ENCODE measurements around the gene NRF1. TPM values are rescaled to one million over a fixed set of nuclear protein-coding genes. Genes with fewer than 3 reads are reported as not detected.
"Not testable (repeated sequence)": the region's sequence is repeated elsewhere in the genome, so short reads cannot be mapped to it uniquely, and the experiment has no call there.

Gene NRF1
- total RNA-seq, 1 donor from 2014 or later = 19.3 TPM

DNA sequence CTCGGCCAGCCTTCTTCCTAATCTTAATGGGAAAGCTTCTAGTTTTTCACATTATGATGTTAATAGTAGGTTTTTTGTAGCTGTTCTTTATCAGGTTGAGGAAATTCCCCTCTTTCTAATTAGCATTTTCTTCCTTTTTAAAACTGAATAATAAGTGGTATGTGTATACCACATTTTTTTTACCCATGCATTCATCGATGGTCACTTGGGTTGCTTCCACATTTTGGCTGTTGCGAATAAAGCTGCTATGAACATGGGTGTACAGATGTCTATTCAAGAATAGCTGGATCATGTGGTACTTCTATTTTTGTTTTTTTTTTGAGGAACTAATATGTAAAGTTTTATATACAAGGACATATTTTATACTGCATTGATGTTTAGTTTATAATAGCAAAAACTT is 44.3 kb downstream of the NRF1 start:
- Histone ChIP-seq H3K27me3 (no peaks in the 10 kb centered on the region), H3K27ac (no peak overlapping the region), H3K4me3 (no peak overlapping the region), H3K4me1 (no peaks in the 10 kb centered on the region), H3K36me3 (peaks cover 23% of the 10 kb centered on the region), H3K9me3 (no peaks in the 10 kb centered on the region)
- no peak for DNase-seq
- TF ChIP-seq, protein P1, sequence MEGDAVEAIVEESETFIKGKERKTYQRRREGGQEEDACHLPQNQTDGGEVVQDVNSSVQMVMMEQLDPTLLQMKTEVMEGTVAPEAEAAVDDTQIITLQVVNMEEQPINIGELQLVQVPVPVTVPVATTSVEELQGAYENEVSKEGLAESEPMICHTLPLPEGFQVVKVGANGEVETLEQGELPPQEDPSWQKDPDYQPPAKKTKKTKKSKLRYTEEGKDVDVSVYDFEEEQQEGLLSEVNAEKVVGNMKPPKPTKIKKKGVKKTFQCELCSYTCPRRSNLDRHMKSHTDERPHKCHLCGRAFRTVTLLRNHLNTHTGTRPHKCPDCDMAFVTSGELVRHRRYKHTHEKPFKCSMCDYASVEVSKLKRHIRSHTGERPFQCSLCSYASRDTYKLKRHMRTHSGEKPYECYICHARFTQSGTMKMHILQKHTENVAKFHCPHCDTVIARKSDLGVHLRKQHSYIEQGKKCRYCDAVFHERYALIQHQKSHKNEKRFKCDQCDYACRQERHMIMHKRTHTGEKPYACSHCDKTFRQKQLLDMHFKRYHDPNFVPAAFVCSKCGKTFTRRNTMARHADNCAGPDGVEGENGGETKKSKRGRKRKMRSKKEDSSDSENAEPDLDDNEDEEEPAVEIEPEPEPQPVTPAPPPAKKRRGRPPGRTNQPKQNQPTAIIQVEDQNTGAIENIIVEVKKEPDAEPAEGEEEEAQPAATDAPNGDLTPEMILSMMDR (IDR thresholded peaks at IDR 0.05) = no peak
- intact Hi-C loops (cut with DNase I) = no loop called here
- no peak for ATAC-seq

DNA sequence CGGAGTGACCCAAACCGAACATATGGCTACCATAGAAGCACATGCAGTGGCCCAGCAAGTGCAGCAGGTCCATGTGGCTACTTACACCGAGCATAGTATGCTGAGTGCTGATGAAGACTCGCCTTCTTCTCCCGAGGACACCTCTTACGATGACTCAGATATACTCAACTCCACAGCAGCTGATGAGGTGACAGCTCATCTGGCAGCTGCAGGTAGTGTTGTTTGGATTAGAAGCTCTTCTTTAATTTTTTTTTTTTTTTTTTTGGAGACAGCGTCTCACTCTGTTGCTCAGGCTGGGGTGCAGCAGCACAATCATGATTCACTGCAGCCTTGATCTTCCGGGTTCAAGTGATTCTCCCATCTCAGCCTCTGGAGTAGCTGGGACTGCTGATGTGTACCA is 45.8 kb downstream of the NRF1 start:
- Histone ChIP-seq H3K27ac (no peak overlapping the region), H3K4me3 (no peak overlapping the region), H3K4me1 (no peaks in the 10 kb centered on the region), H3K36me3 (peaks cover 23% of the 10 kb centered on the region), H3K9me3 (no peaks in the 10 kb centered on the region), H3K27me3 (no peaks in the 10 kb centered on the region)
- TF ChIP-seq, protein P1 (IDR thresholded peaks at IDR 0.05) = no peak
- intact Hi-C loops (cut with DNase I) = no loop called here
- no peak for DNase-seq
- no peak for ATAC-seq

GRCh38 chr7:129659907-129660306 is 48.4 kb downstream of the NRF1 start:
- not testable (repeated sequence) for H3K27me3 ChIP-seq, H3K27ac ChIP-seq, H3K4me1 ChIP-seq, H3K4me3 ChIP-seq, H3K9me3 ChIP-seq, ATAC-seq, DNase-seq
- intact Hi-C loops (cut with DNase I) = loop anchor here (10.0 kb wide), 1 partner anchor 165 kb away; no protein-coding TSS in a partner anchor
- H3K36me3 ChIP-seq = peaks cover 23% of the 10 kb centered on the region

- intact Hi-C loops (cut with DNase I) = loop anchor here (10.0 kb wide), 1 partner anchor 163 kb away; no protein-coding TSS in a partner anchor
- no peak for DNase-seq
- TF ChIP-seq, protein P1 (IDR thresholded peaks at IDR 0.05) = no peak
Measured at GRCh38 chr7:129661645-129662182, 50.2 kb downstream of the NRF1 start.

DNA sequence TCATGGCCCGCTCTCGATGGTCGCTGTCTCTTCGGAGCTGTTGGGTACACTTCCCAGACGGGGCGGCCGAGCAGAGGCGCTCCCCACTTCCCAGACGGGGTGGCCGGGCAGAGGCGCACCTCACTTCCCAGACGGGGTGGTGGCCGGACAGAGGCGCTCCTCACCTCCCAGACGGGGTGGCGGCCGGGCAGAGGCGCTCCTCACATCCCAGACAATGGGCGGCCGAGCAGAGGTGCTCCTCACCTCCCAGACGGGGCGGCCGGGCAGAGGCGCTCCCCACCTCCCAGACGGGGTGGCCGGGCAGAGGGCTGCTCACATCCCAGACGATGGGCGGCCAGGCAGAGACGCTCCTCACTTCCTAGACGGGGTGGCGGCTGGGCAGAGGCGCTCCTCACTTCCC is 51.7 kb downstream of the NRF1 start:
- not testable (repeated sequence) for H3K36me3 ChIP-seq, H3K4me1 ChIP-seq, H3K27ac ChIP-seq, ATAC-seq, H3K27me3 ChIP-seq, H3K4me3 ChIP-seq, H3K9me3 ChIP-seq, DNase-seq
- intact Hi-C loops (cut with DNase I) = loop anchor here (10.0 kb wide), 1 partner anchor 162 kb away; no protein-coding TSS in a partner anchor

More at GRCh38 chr7:129661645-129662182, 50.2 kb downstream of the NRF1 start:
- Histone ChIP-seq H3K27ac (no peak overlapping the region), H3K36me3 (peaks cover 23% of the 10 kb centered on the region), H3K4me1 (no peaks in the 10 kb centered on the region), H3K27me3 (no peaks in the 10 kb centered on the region), H3K9me3 (no peaks in the 10 kb centered on the region), H3K4me3 (no peak overlapping the region)
- no peak for ATAC-seq

DNA sequence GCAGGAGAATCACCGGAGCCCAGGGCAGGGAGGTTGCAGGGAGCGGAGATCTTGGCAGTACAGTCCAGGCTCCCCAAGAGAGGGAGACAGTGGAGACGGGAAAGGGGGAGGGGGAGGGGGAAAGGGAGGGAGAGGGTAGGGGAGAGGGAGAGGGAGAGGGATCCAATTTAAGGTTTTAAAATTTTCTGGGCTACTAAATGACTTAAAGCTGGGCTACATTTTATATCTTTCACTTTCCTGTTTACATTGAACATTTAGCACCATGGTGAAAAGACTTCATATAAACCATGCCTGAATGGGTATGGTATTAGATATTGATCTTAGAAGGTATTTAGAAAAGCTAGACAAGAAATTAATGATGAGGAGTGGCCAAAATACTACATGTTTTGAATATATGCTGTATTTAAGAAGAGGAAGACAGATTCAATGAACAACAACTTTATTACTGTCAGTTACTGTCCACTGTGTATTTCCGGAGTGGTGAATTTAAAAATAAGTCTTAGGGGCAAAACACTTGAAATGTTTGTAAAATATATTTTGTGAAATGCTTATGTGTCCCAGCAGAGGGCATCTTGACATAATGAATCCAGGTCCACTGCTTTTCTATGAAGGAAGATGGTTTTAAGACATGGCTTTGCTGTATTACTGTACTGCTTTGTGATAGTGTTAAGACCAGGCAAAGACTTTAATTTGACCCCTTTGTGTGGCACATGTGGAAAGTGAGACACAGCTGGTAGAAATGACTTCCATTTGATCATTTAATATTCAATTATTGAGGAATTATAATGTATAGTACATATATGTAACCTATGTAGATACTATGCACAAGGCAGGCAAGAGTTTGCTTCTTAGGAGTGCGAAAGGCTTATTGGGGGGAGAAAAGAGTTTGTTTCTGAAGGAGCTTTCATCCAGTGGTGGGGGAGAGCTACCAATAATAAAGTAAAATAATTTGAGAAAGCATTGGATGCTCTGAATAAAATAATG is 52.8 kb downstream of the NRF1 start:
- Histone ChIP-seq H3K4me1 (no peaks in the 10 kb centered on the region), H3K27me3 (no peaks in the 10 kb centered on the region), H3K9me3 (no peaks in the 10 kb centered on the region), H3K36me3 (peaks cover 5% of the 10 kb centered on the region), H3K27ac (no peak overlapping the region), H3K4me3 (no peak overlapping the region)
- intact Hi-C loops (cut with DNase I) = loop anchor here (10.0 kb wide), 1 partner anchor 160 kb away; no protein-coding TSS in a partner anchor
- peak; percentile 61 for ATAC-seq
- TF ChIP-seq, protein P1 (IDR thresholded peaks at IDR 0.05) = peak; percentile 39
- no peak for DNase-seq
